Ramos (cell line): ENCODE measurements around the gene NRG2.

Experiments
- in situ Hi-C: fragments of 300-500 bp; cut with MboI; formaldehyde crosslinking; loops from one replicate; pipeline ENCODE4 v1.14.3; 2022; ENCODE audit warnings: low sequenced_read_pairs; ENCODE audit not compliant: unreplicated experiment

Gene NRG2

GRCh38 chr5:139886213-139886612 lies 156.9 kb downstream of the NRG2 start:
- in situ Hi-C loops = no loop called here

GRCh38 chr5:139885857-139886208 lies 157.3 kb downstream of the NRG2 start:
- in situ Hi-C loops = no loop called here

- in situ Hi-C loops = no loop called here
These were observed 157.8 kb downstream of the NRG2 start for GRCh38 chr5:139885172-139885856.

GRCh38 chr5:139884734-139885133 lies 158.4 kb downstream of the NRG2 start:
- in situ Hi-C loops = no loop called here

- in situ Hi-C loops = no loop called here
These were observed 159.0 kb downstream of the NRG2 start for GRCh38 chr5:139884144-139884543.

GRCh38 chr5:139882961-139883539 lies 160.0 kb downstream of the NRG2 start:
- in situ Hi-C loops = no loop called here

- in situ Hi-C loops = no loop called here
These were observed 160.8 kb downstream of the NRG2 start for GRCh38 chr5:139882316-139882715.

- in situ Hi-C loops = no loop called here
These were observed 161.9 kb downstream of the NRG2 start for GRCh38 chr5:139881143-139881733.

- in situ Hi-C loops = no loop called here
These were observed 162.5 kb downstream of the NRG2 start for GRCh38 chr5:139880416-139881142.

GRCh38 chr5:139878093-139878492 lies 165.0 kb downstream of the NRG2 start:
- in situ Hi-C loops = no loop called here

GRCh38 chr5:139877129-139877597 lies 165.9 kb downstream of the NRG2 start:
- in situ Hi-C loops = no loop called here

GRCh38 chr5:139875957-139876356 lies 167.1 kb downstream of the NRG2 start:
- in situ Hi-C loops = no loop called here

GRCh38 chr5:139872851-139873794 lies 170.0 kb downstream of the NRG2 start:
- in situ Hi-C loops = no loop called here

- in situ Hi-C loops = no loop called here
These were observed 170.9 kb downstream of the NRG2 start for GRCh38 chr5:139872052-139872766.

- in situ Hi-C loops = no loop called here
These were observed 171.5 kb downstream of the NRG2 start for GRCh38 chr5:139871614-139872013.

- in situ Hi-C loops = no loop called here
These were observed 172.4 kb downstream of the NRG2 start for GRCh38 chr5:139870677-139871076.

- in situ Hi-C loops = no loop called here
These were observed 173.9 kb downstream of the NRG2 start for GRCh38 chr5:139869042-139869790.

GRCh38 chr5:139867581-139867980 lies 175.5 kb downstream of the NRG2 start:
- in situ Hi-C loops = no loop called here

GRCh38 chr5:139867109-139867508 lies 176.0 kb downstream of the NRG2 start:
- in situ Hi-C loops = no loop called here
